Fibroblast of villous mesenchyme (primary cell): ENCODE data around the gene GPRIN3. TPM values are rescaled to one million over a fixed set of nuclear protein-coding genes. Genes with fewer than 3 reads are reported as not detected.

Source experiments
- DNase-seq: peaks from one replicate; pipeline ENCODE4 v3.0.0-alpha.2; 2010; ENCODE audit warnings: low read depth
- H3K4me3 ChIP-seq: 2 replicates; pipeline ENCODE4 v1.5.1; 2011; ENCODE audit warnings: low read depth, mild to moderate bottlenecking, low read length
- total RNA-seq: library from RNA; depleted of rRNA; stranded (reverse); fragments of >200 nt; gene quantifications from 2 replicates; pipeline ENCODE4 v1.2.3, GENCODE V29; 2012
- TF ChIP-seq, protein P1 (sequence below): IDR thresholded peaks from 2 replicates; pipeline ENCODE4 v1.5.1; 2012; ENCODE audit warnings: low read depth, mild to moderate bottlenecking, low read length; ENCODE audit not compliant: insufficient read depth

GPRIN3 gene
- total RNA-seq, 1 donor, result 0.43 TPM

DNA sequence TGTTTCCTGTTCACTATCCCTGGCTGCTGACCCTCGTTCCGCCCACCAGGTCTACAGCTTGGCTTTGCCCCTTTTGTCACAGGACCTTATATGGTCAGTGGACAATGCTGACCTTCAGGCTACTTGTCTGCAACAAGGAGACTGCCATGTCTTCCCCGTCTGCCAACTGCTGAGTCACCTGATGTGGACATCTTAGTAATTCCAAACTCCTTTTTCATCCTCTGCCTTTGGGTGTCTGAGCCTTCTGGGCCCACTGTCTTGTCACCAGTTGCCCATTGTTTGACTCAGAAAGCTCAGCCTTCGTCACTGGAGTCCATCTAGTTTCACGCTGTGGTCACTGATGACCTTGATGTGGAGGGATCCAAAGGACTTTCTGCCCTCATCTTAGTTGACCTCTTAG lies 30.2 kb downstream of the GPRIN3 start:
- H3K4me3 ChIP-seq, result no peak overlapping the region
- no peak for DNase-seq
- TF ChIP-seq, protein P1, sequence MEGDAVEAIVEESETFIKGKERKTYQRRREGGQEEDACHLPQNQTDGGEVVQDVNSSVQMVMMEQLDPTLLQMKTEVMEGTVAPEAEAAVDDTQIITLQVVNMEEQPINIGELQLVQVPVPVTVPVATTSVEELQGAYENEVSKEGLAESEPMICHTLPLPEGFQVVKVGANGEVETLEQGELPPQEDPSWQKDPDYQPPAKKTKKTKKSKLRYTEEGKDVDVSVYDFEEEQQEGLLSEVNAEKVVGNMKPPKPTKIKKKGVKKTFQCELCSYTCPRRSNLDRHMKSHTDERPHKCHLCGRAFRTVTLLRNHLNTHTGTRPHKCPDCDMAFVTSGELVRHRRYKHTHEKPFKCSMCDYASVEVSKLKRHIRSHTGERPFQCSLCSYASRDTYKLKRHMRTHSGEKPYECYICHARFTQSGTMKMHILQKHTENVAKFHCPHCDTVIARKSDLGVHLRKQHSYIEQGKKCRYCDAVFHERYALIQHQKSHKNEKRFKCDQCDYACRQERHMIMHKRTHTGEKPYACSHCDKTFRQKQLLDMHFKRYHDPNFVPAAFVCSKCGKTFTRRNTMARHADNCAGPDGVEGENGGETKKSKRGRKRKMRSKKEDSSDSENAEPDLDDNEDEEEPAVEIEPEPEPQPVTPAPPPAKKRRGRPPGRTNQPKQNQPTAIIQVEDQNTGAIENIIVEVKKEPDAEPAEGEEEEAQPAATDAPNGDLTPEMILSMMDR, result no peak

DNA sequence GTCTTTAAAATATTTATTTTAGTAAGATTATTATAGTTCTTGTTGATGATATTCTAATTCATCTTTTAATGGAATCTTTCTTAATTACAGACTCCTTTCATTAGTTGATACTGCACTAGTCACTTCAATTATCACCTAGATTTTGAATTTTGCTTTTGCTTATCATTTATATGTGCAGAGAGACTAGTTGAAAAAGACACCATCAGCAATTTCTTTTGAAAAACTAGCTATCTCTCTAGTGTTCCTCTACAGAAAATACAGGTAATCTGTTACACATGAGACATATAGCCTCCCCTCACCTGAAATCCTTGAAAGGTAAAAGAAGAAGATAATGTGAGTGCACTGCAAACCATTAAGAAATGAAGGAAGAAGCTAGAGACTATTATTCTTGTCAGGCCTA lies 31.3 kb downstream of the GPRIN3 start:
- H3K4me3 ChIP-seq, result no peak overlapping the region
- TF ChIP-seq, protein P1, result no peak
- no peak for DNase-seq

- DNase-seq, result no peak
- H3K4me3 ChIP-seq, result no peak overlapping the region
- TF ChIP-seq, protein P1, result no peak
Observed at GRCh38 chr4:89275587-89275986, 32.0 kb downstream of the GPRIN3 start.

DNA sequence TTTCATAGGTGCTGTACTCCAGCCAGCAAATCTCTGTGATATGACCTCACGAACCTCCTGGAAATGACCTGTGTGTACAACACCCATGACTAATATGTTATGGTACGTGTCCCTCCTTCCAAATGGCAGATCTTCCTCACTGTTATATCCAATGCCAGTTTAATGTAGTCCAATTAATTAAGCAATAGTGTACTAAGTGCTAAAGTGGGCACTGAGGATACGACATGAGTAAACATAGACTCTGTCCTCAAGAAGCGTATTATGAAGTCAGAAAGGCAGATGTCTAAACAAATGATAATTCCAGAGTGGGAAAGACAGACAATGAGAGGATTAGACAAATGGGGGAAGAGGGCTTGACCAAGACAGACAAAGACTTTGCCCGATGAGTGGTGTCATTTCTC lies 33.9 kb downstream of the GPRIN3 start:
- TF ChIP-seq, protein P1, result no peak
- H3K4me3 ChIP-seq, result no peak overlapping the region
- no peak for DNase-seq

DNA sequence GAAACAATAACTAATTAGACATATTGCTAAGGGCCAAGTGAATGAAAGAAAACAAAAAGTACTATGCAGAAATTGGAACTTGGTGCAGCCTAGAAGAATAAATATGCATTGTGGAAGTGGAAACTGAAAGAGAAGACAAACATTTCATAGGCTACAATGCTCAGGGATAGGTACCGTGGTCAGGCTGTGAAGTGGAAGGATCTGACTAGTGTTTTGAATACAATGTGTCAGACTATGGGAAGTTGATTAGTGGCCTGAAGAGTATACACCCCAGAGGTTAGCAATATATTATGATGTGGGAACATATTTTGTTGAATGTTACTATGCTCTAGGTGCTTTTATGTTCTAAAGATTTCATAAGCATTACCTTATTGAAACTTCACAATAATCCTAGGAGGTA lies 36.8 kb downstream of the GPRIN3 start:
- no peak for DNase-seq
- TF ChIP-seq, protein P1, result no peak
- no peak overlapping the region for H3K4me3 ChIP-seq

DNA sequence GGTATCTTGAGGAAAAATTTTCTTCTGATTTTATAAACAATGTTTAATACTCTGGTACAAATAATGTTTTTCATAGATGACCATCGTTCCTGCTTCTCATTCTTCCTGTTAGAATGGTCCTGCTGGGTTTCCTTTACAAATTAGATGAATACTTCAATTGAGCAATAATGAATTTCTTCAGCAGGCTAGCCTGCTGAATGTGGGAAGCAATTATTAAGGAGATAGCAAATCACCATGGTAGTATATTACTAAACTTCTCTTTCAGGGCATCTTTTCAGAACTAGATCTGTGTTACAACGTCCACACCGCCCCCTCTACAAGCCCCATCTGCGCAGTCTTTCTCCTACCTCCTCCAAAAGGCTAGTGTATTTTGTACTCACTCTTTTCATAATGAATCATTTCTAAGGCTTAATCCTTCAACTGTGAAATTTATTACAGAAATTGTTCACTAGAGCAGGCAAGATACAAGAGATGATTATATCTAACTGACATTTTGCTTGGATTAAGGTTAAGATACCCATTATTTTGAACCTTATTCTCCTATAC lies 38.4 kb downstream of the GPRIN3 start:
- TF ChIP-seq, protein P1, result no peak
- no peak overlapping the region for H3K4me3 ChIP-seq
- no peak for DNase-seq

- TF ChIP-seq, protein P1, result no peak
- H3K4me3 ChIP-seq, result no peak overlapping the region
- no peak for DNase-seq
Observed at GRCh38 chr4:89268679-89269078, 38.9 kb downstream of the GPRIN3 start.
